Testis (tissue), 3 donors: ENCODE measurements around the gene HERPUD1. TPM values are rescaled to one million over a fixed set of nuclear protein-coding genes. Genes with fewer than 3 reads are reported as not detected.

Source experiments
- DNase-seq: peaks from one replicate; pipeline ENCODE4 v3.0.0-alpha.2; 2019
- H3K27ac ChIP-seq, 2 donors: fragments of 200-600 bp; sonication (generic); one replicate each; pipeline ENCODE4 v1.5.1; 2019
- H3K27me3 ChIP-seq: fragments of 200-600 bp; sonication (generic); one replicate; pipeline ENCODE4 v1.5.1; 2019
- H3K36me3 ChIP-seq: fragments of 200-600 bp; sonication (generic); one replicate; pipeline ENCODE4 v1.5.1; 2017; ENCODE audit warnings: low read depth; ENCODE audit errors: missing control alignments
- H3K4me1 ChIP-seq: fragments of 200-600 bp; sonication (generic); one replicate; pipeline ENCODE4 v1.5.1; 2019
- H3K4me3 ChIP-seq, 2 donors: fragments of 200-600 bp; sonication (generic); one replicate each; pipeline ENCODE4 v1.5.1; 2017 to 2019
- H3K9me3 ChIP-seq: fragments of 200-600 bp; sonication (generic); one replicate; pipeline ENCODE4 v1.5.1; 2017
- POLR2A ChIP-seq: fragments of 450-650 bp; IDR thresholded peaks from one replicate; pipeline ENCODE4 v1.6.1; 2017; ENCODE audit warnings: antibody characterized with exemption, mild to moderate bottlenecking, moderate library complexity
- WGBS, 2 donors: methylation state at CpG; one replicate each; pipeline ENCODE4 v1.1.5; 2018; 5-methylcytosine and 5-hydroxymethylcytosine counted together
- intact Hi-C: fragments of 100-400 bp; cut with DNase I; formaldehyde crosslinking; loops from one replicate; pipeline ENCODE4 v1.15.1; 2023; ENCODE audit warnings: low total_unique reads
- polyA plus RNA-seq: library from polyadenylated mRNA; stranded (reverse); fragments of 350-450 nt; fragmentation: Illumina TruSeq; extraction: RNeasy Lipid Tissue Mini Kit (QIAGEN cat#74804); gene quantifications from one replicate; pipeline ENCODE4 v1.2.3, GENCODE V29; 2014; ENCODE audit warnings: low read depth, low replicate concordance; ENCODE audit not compliant: insufficient read depth
- total RNA-seq, 2 donors: library from RNA; depleted of rRNA; stranded (reverse); fragments of >200 nt; gene quantifications; one replicate each; pipeline ENCODE4 v1.2.3, GENCODE V29; 2016
- TF ChIP-seq, protein P1 (sequence below), 3 experiments: fragments of 450-650 bp in 2 of 3; fragments of 200-600 bp in 1 of 3; sonication (generic) in 1 of 3; IDR thresholded peaks; one replicate each; pipeline ENCODE4 v1.5.1; 2016 to 2019; ENCODE audit warnings: antibody characterized with exemption in 3 of 3, mild to moderate bottlenecking in 2 of 3, moderate library complexity in 1 of 3

Gene HERPUD1
- total and polyA plus RNA-seq, 3 donors from 2014 or later = 68.0 to 90.8 (median 88.9) TPM

DNA sequence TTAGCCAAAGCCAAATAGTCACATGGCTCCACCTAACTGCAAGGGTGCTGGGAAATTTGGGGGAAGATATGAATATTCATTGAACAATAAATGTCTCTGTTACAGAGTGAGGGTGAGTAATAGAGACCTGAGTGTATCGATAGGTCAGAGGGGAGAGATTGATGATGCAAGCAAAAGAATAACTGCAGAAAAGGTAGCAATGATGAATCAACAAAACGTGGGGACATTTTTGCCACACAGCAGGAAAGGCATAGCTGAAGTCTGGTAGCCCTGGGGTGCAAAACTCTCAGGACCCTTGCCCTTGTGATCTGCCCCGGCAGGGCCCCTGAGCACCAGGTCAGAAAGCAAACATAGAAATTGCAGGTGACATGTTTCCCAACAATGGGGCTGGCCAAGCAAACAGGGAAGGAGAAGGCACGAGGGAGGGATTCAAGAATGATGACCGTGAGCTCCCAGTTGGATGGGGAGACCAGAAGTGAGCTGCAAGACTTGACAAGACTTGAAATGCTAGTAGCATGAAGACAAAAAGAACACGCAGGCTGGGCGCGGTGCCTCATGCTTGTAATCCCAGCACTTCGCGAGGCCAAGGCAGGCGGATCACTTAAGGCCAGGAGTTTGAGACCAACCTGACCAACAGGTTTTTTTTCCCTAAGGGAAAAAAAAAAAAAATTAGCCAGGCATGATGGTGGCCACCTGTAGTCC lies 12.7 kb upstream of the HERPUD1 start:
- no peaks in the 10 kb centered on the region for H3K4me1 ChIP-seq
- no peak overlapping the region for H3K4me3 ChIP-seq
- H3K27me3 ChIP-seq = no peaks in the 10 kb centered on the region
- no peaks in the 10 kb centered on the region for H3K9me3 ChIP-seq
- no peaks in the 10 kb centered on the region for H3K36me3 ChIP-seq
- intact Hi-C loops = no loop called here
- no peak for DNase-seq
- WGBS, 2 donors = 88 to 94% methylated on average over 11 of the region's 11 CpGs
- H3K27ac ChIP-seq = no peak overlapping the region
- TF ChIP-seq, protein P1, sequence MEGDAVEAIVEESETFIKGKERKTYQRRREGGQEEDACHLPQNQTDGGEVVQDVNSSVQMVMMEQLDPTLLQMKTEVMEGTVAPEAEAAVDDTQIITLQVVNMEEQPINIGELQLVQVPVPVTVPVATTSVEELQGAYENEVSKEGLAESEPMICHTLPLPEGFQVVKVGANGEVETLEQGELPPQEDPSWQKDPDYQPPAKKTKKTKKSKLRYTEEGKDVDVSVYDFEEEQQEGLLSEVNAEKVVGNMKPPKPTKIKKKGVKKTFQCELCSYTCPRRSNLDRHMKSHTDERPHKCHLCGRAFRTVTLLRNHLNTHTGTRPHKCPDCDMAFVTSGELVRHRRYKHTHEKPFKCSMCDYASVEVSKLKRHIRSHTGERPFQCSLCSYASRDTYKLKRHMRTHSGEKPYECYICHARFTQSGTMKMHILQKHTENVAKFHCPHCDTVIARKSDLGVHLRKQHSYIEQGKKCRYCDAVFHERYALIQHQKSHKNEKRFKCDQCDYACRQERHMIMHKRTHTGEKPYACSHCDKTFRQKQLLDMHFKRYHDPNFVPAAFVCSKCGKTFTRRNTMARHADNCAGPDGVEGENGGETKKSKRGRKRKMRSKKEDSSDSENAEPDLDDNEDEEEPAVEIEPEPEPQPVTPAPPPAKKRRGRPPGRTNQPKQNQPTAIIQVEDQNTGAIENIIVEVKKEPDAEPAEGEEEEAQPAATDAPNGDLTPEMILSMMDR (IDR thresholded peaks at IDR 0.05) = no peak
- TF ChIP-seq POLR2A = no peak

DNA sequence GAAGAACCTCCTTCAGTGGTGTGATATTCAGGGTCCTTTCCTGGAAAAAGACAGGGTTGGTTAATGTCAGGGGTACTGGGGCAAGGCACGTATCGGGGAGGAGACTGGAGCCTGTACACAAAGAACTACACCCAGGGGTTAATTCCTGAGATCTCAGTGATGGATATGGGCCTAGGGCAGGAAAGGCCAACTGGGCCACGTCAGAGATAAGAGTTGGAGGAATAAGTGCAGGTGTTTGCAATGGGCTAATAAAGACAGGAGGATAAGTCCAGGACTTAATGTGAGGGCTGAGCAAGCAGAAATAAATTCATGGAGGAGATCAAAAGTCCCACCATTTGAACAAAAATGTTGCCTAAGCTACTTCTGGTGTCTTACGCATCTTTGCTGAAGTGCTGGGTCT lies 10.4 kb upstream of the HERPUD1 start:
- Histone ChIP-seq H3K27ac (no peak overlapping the region), H3K4me3 (no peak overlapping the region), H3K36me3 (no peaks in the 10 kb centered on the region), H3K9me3 (no peaks in the 10 kb centered on the region), H3K4me1 (no peaks in the 10 kb centered on the region), H3K27me3 (no peaks in the 10 kb centered on the region)
- no peak for TF ChIP-seq POLR2A
- TF ChIP-seq, protein P1 (IDR thresholded peaks at IDR 0.05) = no peak
- DNase-seq = no peak
- intact Hi-C loops = no loop called here
- WGBS, 2 donors = 83 to 86% methylated on average over 4 of the region's 4 CpGs

DNA sequence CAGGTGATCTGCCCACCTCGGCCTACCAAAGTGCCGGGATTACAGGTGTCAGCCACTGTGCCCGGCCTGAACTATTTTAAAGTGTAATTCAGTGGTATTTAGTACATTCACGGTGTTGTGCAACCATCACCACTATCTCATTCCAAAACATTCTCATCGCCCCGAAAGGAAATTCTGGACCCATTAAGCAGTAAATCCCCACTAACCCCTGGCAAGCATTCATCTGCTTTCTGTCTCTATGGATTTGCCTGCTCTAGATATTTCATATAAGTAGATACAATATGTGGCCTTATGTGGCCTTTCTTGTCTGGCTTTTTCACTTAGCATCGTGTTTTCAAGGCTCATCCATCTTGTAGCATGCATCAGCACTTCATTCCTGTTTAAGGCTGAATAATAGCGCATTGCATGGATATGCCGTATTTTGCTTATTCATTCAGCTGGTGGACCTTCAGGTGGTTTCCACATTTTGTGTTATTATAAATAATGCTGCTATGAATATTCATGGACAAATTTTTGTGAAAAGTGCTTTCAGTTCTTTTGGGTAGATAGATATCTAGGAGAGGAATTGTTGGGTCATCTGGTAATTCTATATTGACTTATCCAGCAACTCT lies 8.4 kb upstream of the HERPUD1 start:
- no peak overlapping the region for H3K27ac ChIP-seq
- TF ChIP-seq, protein P1 (IDR thresholded peaks at IDR 0.05) = no peak
- no peak for TF ChIP-seq POLR2A
- H3K9me3 ChIP-seq = no peaks in the 10 kb centered on the region
- H3K27me3 ChIP-seq = no peaks in the 10 kb centered on the region
- WGBS, 2 donors = 92 to 95% methylated on average over 9 of the region's 9 CpGs
- H3K4me1 ChIP-seq = no peaks in the 10 kb centered on the region
- DNase-seq = no peak
- H3K36me3 ChIP-seq = no peaks in the 10 kb centered on the region
- intact Hi-C loops = no loop called here
- H3K4me3 ChIP-seq = no peak overlapping the region

DNA sequence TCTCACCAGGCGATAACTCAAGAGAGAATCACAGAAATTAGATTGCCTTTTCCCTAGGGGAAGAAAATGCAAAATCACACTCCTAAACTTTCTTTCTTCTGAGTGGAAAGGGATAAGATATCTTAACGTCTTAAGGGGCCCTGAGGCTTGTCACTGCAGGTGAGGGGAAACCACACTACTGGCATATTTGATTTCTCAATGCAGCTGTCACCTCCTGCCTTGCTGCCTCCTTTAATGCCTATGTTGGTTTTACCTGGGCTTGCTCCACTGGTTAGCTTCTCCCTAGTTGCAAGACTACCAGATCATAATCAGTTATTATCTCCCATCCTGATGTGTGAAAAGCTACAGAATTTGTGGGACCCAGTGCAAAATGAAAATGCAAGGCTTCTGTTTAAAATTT lies 4.5 kb upstream of the HERPUD1 start:
- DNase-seq = no peak
- H3K27me3 ChIP-seq = no peaks in the 10 kb centered on the region
- no peaks in the 10 kb centered on the region for H3K36me3 ChIP-seq
- no peak overlapping the region for H3K27ac ChIP-seq
- peaks cover 7% of the 10 kb centered on the region for H3K4me1 ChIP-seq
- H3K9me3 ChIP-seq = no peaks in the 10 kb centered on the region
- intact Hi-C loops = no loop called here
- no peak overlapping the region for H3K4me3 ChIP-seq
- WGBS, 2 donors = 60 to 62% methylated on average over 2 of the region's 2 CpGs
- TF ChIP-seq POLR2A = no peak
- TF ChIP-seq, protein P1 (IDR thresholded peaks at IDR 0.05) = no peak

DNA sequence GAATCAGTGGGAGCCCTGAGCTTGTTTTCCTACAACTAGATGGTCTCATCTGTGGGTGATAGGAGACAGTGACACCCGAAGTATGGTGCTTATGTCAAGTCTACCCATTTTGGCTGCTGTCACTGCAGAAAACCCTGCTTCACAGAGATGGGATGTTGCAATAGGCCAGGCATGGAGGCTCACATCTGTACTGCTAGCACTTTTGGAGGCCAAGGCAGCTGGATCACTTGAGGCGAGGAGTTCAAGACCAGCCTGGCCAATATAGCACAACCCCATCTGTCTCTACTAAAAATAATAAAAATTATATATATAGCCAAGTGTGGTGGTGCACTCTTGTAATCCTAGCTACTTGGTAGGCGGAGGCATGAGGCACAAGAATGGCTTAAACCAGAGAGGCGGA lies 2.3 kb upstream of the HERPUD1 start:
- intact Hi-C loops = no loop called here
- 93 to 97% methylated on average over 4 of the region's 4 CpGs for WGBS, 2 donors
- Histone ChIP-seq H3K36me3 (no peaks in the 10 kb centered on the region), H3K4me1 (peaks cover 7% of the 10 kb centered on the region), H3K27me3 (no peaks in the 10 kb centered on the region), H3K9me3 (no peaks in the 10 kb centered on the region), H3K4me3 (no peak overlapping the region), H3K27ac (no peak overlapping the region)
- TF ChIP-seq, protein P1 (IDR thresholded peaks at IDR 0.05) = no peak
- TF ChIP-seq POLR2A = no peak
- DNase-seq = no peak
